Thoracic aorta (tissue), 2 donors: ENCODE measurements around the gene TBC1D13. TPM values are rescaled to one million over a fixed set of nuclear protein-coding genes. Genes with fewer than 3 reads are reported as not detected.

Source experiments
- ATAC-seq: fragments of 150-250 bp; one replicate; pipeline ENCODE4 v1.8.0; 2017; ENCODE audit warnings: low read depth; ENCODE audit not compliant: insufficient number of reproducible peaks, low FRiP score
- DNase-seq: peaks from one replicate; pipeline ENCODE4 v3.0.0-alpha.2; 2020; ENCODE audit warnings: low spot score
- H3K27ac ChIP-seq, 2 donors: fragments of 200-600 bp; sonication (generic); 1 replicate in 1 of 2; 2 replicates in 1 of 2; pipeline ENCODE4 v1.5.1; 2016; ENCODE audit warnings: mild to moderate bottlenecking in 2 of 2, moderate library complexity in 2 of 2
- H3K27me3 ChIP-seq: fragments of 200-600 bp; sonication (generic); replicated peaks from 2 replicates; pipeline ENCODE4 v1.6.0; 2016; ENCODE audit warnings: mild to moderate bottlenecking; ENCODE audit not compliant: insufficient read depth
- H3K36me3 ChIP-seq: fragments of 200-600 bp; sonication (generic); one replicate; pipeline ENCODE4 v1.5.1; 2016
- H3K4me1 ChIP-seq, 2 donors: fragments of 200-600 bp; sonication (generic); 1 replicate in 1 of 2; 2 replicates in 1 of 2; pipeline versions ENCODE4 v1.5.1 to v1.6.0; 2016; ENCODE audit warnings: low read depth in 2 of 2, mild to moderate bottlenecking in 1 of 2; ENCODE audit not compliant: control insufficient read depth in 1 of 2
- H3K4me3 ChIP-seq: fragments of 200-600 bp; sonication (generic); 2 replicates; pipeline ENCODE4 v1.5.1; 2016; ENCODE audit warnings: mild to moderate bottlenecking
- H3K9me3 ChIP-seq: fragments of 200-600 bp; sonication (generic); 2 replicates; pipeline ENCODE4 v1.5.1; 2016
- CTCF ChIP-seq: fragments of 200-600 bp; sonication (generic); IDR thresholded peaks from one replicate; pipeline ENCODE4 v1.5.1; 2019; ENCODE audit warnings: antibody characterized with exemption
- total RNA-seq, 2 donors: library from RNA; depleted of rRNA; stranded (reverse); fragments of >200 nt; gene quantifications; one replicate each; pipeline versions ENCODE4 v1.1.0 to v1.2.3, GENCODE V29; 2016

TBC1D13 gene
- total RNA-seq, 2 donors from 2014 or later, result 15.6 to 25.7 TPM

GRCh38 chr9:128753627-128754026 lies 33.4 kb upstream of the TBC1D13 start:
- Histone ChIP-seq H3K27ac (no peak overlapping the region), H3K36me3 (peaks cover 33% of the 10 kb centered on the region), H3K27me3 (no peaks in the 10 kb centered on the region), H3K4me1 (no peaks in the 10 kb centered on the region), H3K4me3 (no peak overlapping the region), H3K9me3 (no peaks in the 10 kb centered on the region)
- TF ChIP-seq CTCF, result no peak
- no peak for DNase-seq
- ATAC-seq, result no peak

- TF ChIP-seq CTCF, result no peak
- no peak for ATAC-seq
Measured at GRCh38 chr9:128757602-128758001, 29.5 kb upstream of the TBC1D13 start.

GRCh38 chr9:128762671-128763449 lies 24.2 kb upstream of the TBC1D13 start:
- H3K27ac ChIP-seq, result no peak overlapping the region
- no peak for TF ChIP-seq CTCF
- no peak for DNase-seq
- H3K4me1 ChIP-seq, result no peaks in the 10 kb centered on the region
- H3K9me3 ChIP-seq, result no peaks in the 10 kb centered on the region
- no peak for ATAC-seq
- peaks cover 7% of the 10 kb centered on the region for H3K36me3 ChIP-seq
- H3K27me3 ChIP-seq, result no peaks in the 10 kb centered on the region
- no peak overlapping the region for H3K4me3 ChIP-seq

More at GRCh38 chr9:128757602-128758001, 29.5 kb upstream of the TBC1D13 start:
- no peaks in the 10 kb centered on the region for H3K4me1 ChIP-seq
- no peaks in the 10 kb centered on the region for H3K9me3 ChIP-seq
- H3K27ac ChIP-seq, result no peak overlapping the region
- peaks cover 11% of the 10 kb centered on the region for H3K36me3 ChIP-seq
- no peak for DNase-seq
- no peaks in the 10 kb centered on the region for H3K27me3 ChIP-seq
- no peak overlapping the region for H3K4me3 ChIP-seq

GRCh38 chr9:128764361-128764760 lies 22.7 kb upstream of the TBC1D13 start:
- TF ChIP-seq CTCF, result no peak
- H3K36me3 ChIP-seq, result peaks cover 8% of the 10 kb centered on the region
- no peak for ATAC-seq

GRCh38 chr9:128765499-128765898 lies 21.6 kb upstream of the TBC1D13 start:
- no peak overlapping the region for H3K27ac ChIP-seq
- H3K4me1 ChIP-seq, result peaks cover 3 to 16% of the 10 kb centered on the region in 2 donors
- no peak for TF ChIP-seq CTCF
- peaks cover 8% of the 10 kb centered on the region for H3K36me3 ChIP-seq
- ATAC-seq (no peak), DNase-seq (no peak)
- no peaks in the 10 kb centered on the region for H3K9me3 ChIP-seq
- no peak overlapping the region for H3K4me3 ChIP-seq
- no peaks in the 10 kb centered on the region for H3K27me3 ChIP-seq

More at GRCh38 chr9:128764361-128764760, 22.7 kb upstream of the TBC1D13 start:
- H3K4me3 ChIP-seq, result no peak overlapping the region
- peaks cover 0 to 6% of the 10 kb centered on the region in 2 donors for H3K4me1 ChIP-seq
- DNase-seq, result no peak
- no peaks in the 10 kb centered on the region for H3K27me3 ChIP-seq
- H3K27ac ChIP-seq, result no peak overlapping the region
- no peaks in the 10 kb centered on the region for H3K9me3 ChIP-seq
